Measurements from ENCODE around the gene KIF2C. TPM values are rescaled to one million over a fixed set of nuclear protein-coding genes. Genes with fewer than 3 reads are reported as not detected.
A peak's percentile ranks its signal among the peaks of the same experiment; 100 is the strongest.

Gene KIF2C
- total and polyA plus RNA-seq, 9 of the 15 experiments (the other 6 are each of a cell fraction or from before 2014, with no cell fraction given) = 84.9 to 226 (median 169) TPM

- TF ChIP-seq, protein P1, sequence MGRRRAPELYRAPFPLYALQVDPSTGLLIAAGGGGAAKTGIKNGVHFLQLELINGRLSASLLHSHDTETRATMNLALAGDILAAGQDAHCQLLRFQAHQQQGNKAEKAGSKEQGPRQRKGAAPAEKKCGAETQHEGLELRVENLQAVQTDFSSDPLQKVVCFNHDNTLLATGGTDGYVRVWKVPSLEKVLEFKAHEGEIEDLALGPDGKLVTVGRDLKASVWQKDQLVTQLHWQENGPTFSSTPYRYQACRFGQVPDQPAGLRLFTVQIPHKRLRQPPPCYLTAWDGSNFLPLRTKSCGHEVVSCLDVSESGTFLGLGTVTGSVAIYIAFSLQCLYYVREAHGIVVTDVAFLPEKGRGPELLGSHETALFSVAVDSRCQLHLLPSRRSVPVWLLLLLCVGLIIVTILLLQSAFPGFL (CRISPR knock-in tag; IDR thresholded peaks at IDR 0.05) = no peak
- TF ChIP-seq, protein P2, sequence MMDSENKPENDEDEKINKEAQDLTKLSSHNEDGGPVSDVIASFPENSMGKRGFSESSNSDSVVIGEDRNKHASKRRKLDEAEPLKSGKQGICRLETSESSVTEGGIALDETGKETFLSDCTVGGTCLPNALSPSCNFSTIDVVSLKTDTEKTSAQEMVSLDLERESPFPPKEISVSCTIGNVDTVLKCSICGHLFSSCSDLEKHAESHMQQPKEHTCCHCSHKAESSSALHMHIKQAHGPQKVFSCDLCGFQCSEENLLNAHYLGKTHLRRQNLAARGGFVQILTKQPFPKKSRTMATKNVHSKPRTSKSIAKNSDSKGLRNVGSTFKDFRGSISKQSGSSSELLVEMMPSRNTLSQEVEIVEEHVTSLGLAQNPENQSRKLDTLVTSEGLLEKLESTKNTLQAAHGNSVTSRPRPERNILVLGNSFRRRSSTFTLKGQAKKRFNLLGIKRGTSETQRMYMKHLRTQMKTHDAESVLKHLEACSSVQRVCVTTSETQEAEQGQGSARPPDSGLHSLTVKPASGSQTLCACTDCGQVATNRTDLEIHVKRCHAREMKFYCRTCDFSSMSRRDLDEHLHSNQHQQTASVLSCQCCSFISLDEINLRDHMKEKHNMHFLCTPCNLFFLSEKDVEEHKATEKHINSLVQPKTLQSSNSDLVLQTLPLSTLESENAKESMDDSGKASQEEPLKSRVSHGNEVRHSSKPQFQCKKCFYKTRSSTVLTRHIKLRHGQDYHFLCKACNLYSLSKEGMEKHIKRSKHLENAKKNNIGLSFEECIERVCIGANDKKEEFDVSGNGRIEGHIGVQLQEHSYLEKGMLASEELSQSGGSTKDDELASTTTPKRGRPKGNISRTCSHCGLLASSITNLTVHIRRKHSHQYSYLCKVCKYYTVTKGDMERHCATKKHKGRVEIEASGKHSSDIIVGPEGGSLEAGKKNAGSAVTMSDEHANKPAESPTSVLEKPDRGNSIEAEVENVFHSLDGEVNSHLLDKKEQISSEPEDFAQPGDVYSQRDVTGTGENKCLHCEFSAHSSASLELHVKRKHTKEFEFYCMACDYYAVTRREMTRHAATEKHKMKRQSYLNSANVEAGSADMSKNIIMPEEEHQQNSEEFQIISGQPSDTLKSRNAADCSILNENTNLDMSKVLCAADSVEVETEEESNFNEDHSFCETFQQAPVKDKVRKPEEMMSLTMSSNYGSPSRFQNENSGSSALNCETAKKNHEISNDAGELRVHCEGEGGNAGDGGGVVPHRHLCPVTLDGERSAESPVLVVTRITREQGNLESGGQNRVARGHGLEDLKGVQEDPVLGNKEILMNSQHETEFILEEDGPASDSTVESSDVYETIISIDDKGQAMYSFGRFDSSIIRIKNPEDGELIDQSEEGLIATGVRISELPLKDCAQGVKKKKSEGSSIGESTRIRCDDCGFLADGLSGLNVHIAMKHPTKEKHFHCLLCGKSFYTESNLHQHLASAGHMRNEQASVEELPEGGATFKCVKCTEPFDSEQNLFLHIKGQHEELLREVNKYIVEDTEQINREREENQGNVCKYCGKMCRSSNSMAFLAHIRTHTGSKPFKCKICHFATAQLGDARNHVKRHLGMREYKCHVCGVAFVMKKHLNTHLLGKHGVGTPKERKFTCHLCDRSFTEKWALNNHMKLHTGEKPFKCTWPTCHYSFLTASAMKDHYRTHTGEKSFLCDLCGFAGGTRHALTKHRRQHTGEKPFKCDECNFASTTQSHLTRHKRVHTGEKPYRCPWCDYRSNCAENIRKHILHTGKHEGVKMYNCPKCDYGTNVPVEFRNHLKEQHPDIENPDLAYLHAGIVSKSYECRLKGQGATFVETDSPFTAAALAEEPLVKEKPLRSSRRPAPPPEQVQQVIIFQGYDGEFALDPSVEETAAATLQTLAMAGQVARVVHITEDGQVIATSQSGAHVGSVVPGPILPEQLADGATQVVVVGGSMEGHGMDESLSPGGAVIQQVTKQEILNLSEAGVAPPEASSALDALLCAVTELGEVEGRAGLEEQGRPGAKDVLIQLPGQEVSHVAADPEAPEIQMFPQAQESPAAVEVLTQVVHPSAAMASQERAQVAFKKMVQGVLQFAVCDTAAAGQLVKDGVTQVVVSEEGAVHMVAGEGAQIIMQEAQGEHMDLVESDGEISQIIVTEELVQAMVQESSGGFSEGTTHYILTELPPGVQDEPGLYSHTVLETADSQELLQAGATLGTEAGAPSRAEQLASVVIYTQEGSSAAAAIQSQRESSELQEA (IDR thresholded peaks at IDR 0.05; ENCODE audit: low read depth) = no peak
- TF ChIP-seq ZNF717 (CRISPR knock-in tag; IDR thresholded peaks at IDR 0.05) (no peak), MED1 (CRISPR knock-in tag; IDR thresholded peaks at IDR 0.05; ENCODE audit: borderline replicate concordance) (no peak), HNRNPK (IDR thresholded peaks at IDR 0.05; ENCODE audit: low read depth, low read length, poor library complexity, severe bottlenecking) (no peak), IFI16 (CRISPR knock-in tag; IDR thresholded peaks at IDR 0.05) (no peak), ELF2 (CRISPR knock-in tag; IDR thresholded peaks at IDR 0.05) (no peak), TCF3 (CRISPR knock-in tag; IDR thresholded peaks at IDR 0.05) (no peak)
- TF ChIP-seq, protein P3, sequence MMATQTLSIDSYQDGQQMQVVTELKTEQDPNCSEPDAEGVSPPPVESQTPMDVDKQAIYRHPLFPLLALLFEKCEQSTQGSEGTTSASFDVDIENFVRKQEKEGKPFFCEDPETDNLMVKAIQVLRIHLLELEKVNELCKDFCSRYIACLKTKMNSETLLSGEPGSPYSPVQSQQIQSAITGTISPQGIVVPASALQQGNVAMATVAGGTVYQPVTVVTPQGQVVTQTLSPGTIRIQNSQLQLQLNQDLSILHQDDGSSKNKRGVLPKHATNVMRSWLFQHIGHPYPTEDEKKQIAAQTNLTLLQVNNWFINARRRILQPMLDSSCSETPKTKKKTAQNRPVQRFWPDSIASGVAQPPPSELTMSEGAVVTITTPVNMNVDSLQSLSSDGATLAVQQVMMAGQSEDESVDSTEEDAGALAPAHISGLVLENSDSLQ (IDR thresholded peaks at IDR 0.05) = 0 out of 2 replicates have a peak, but pooled peaks have one; percentile 33
- TF ChIP-seq, protein P4, sequence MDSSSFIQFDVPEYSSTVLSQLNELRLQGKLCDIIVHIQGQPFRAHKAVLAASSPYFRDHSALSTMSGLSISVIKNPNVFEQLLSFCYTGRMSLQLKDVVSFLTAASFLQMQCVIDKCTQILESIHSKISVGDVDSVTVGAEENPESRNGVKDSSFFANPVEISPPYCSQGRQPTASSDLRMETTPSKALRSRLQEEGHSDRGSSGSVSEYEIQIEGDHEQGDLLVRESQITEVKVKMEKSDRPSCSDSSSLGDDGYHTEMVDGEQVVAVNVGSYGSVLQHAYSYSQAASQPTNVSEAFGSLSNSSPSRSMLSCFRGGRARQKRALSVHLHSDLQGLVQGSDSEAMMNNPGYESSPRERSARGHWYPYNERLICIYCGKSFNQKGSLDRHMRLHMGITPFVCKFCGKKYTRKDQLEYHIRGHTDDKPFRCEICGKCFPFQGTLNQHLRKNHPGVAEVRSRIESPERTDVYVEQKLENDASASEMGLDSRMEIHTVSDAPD (CRISPR knock-in tag; IDR thresholded peaks at IDR 0.05) = no peak
Observed at GRCh38 chr1:44707959-44708831, 31.4 kb upstream of the KIF2C start (continued).

All from K562 (cell line).